ENCODE data around the gene CCDC192.

The CCDC192 gene

GRCh38 chr5:127810017-127810416 lies 106.8 kb downstream of the CCDC192 start:
- H3K36me3 ChIP-seq (ENCODE audit: low read length): no peaks in the 10 kb centered on the region
- H2AFZ ChIP-seq (ENCODE audit: low read depth, low read length, severe bottlenecking): no peak overlapping the region
- H3K9me2 ChIP-seq (replicated peaks; ENCODE audit: insufficient read depth, low read length): no peaks in the 10 kb centered on the region
- H3F3A ChIP-seq (ENCODE audit: insufficient read depth): no peaks in the 10 kb centered on the region
- H4K20me1 ChIP-seq (ENCODE audit: low read depth, low read length): no peaks in the 10 kb centered on the region
- H3K4me3 ChIP-seq (ENCODE audit: insufficient read depth, low read length, poor library complexity, severe bottlenecking): no peak overlapping the region
- no peak for TF ChIP-seq EZH2phosphoT487 (conservative IDR thresholded peaks at IDR 0.05; ENCODE audit: low read length)
- TF ChIP-seq, protein P1, sequence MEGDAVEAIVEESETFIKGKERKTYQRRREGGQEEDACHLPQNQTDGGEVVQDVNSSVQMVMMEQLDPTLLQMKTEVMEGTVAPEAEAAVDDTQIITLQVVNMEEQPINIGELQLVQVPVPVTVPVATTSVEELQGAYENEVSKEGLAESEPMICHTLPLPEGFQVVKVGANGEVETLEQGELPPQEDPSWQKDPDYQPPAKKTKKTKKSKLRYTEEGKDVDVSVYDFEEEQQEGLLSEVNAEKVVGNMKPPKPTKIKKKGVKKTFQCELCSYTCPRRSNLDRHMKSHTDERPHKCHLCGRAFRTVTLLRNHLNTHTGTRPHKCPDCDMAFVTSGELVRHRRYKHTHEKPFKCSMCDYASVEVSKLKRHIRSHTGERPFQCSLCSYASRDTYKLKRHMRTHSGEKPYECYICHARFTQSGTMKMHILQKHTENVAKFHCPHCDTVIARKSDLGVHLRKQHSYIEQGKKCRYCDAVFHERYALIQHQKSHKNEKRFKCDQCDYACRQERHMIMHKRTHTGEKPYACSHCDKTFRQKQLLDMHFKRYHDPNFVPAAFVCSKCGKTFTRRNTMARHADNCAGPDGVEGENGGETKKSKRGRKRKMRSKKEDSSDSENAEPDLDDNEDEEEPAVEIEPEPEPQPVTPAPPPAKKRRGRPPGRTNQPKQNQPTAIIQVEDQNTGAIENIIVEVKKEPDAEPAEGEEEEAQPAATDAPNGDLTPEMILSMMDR (IDR thresholded peaks at IDR 0.05; ENCODE audit: insufficient read depth, low read length, poor library complexity, severe bottlenecking): no peak
- no peak overlapping the region for H3K9ac ChIP-seq (ENCODE audit: low read length)
- no peaks in the 10 kb centered on the region for H3K79me2 ChIP-seq (ENCODE audit: insufficient read depth, low read length)
- no peaks in the 10 kb centered on the region for H3K9me3 ChIP-seq (ENCODE audit: insufficient read depth, low read length)
- no peaks in the 10 kb centered on the region for H3K27me3 ChIP-seq (ENCODE audit: low read length)
- no peak overlapping the region for H3K4me2 ChIP-seq (ENCODE audit: low read depth, low read length, poor library complexity, severe bottlenecking)
- no peak overlapping the region for H3K27ac ChIP-seq (ENCODE audit: low read depth, low read length)

DNA sequence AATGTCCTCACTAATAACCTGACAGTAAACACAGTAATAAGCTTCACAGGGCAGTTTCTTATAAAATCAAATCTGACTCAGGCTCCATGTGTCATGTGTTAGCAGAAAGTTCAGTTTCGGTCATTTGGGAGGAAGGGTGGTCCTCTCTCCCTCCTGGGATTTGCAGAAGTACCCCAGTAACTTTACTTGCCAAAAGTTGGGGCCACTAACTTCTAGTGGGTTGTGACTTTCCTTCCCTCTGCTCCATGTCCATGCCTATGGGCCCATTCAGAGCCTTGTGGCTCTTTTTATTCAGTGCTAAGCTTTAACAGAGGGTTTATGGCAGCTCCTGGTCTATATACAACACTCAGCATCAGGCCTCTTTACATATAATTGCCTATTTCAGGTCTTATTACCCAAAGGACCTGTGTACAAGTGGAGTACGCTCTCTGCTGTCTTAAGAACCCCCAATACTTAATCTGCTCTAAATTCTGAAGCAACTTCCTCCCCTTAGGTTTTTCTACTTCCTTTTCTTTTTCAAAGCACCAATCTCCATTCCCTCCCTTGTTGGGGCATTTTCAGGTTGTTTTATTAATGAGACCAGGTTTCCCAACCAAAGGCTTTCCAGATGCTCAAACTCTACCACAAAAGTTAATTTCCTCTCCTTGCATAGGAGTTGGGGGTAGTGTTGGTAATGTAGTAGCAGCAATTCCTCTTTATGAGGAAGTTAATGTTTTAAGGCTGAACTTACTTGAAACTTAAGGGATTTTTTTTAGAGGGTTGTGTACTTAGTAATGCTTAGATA lies 107.7 kb downstream of the CCDC192 start:
- Histone ChIP-seq H4K20me1 (ENCODE audit: low read depth, low read length) (no peaks in the 10 kb centered on the region), H3K36me3 (ENCODE audit: low read length) (no peaks in the 10 kb centered on the region), H3K27ac (ENCODE audit: low read depth, low read length) (no peak overlapping the region), H3K9ac (ENCODE audit: low read length) (no peak overlapping the region), H3K9me2 (replicated peaks; ENCODE audit: insufficient read depth, low read length) (no peaks in the 10 kb centered on the region), H2AFZ (ENCODE audit: low read depth, low read length, severe bottlenecking) (no peak overlapping the region), H3K9me3 (ENCODE audit: insufficient read depth, low read length) (no peaks in the 10 kb centered on the region), H3K4me3 (ENCODE audit: insufficient read depth, low read length, poor library complexity, severe bottlenecking) (no peak overlapping the region), H3K27me3 (ENCODE audit: low read length) (no peaks in the 10 kb centered on the region), H3K4me2 (ENCODE audit: low read depth, low read length, poor library complexity, severe bottlenecking) (no peak overlapping the region), H3F3A (ENCODE audit: insufficient read depth) (no peaks in the 10 kb centered on the region), H3K79me2 (ENCODE audit: insufficient read depth, low read length) (no peaks in the 10 kb centered on the region)
- TF ChIP-seq EZH2phosphoT487 (conservative IDR thresholded peaks at IDR 0.05; ENCODE audit: low read length): no peak
- TF ChIP-seq, protein P1 (IDR thresholded peaks at IDR 0.05; ENCODE audit: insufficient read depth, low read length, poor library complexity, severe bottlenecking): no peak

DNA sequence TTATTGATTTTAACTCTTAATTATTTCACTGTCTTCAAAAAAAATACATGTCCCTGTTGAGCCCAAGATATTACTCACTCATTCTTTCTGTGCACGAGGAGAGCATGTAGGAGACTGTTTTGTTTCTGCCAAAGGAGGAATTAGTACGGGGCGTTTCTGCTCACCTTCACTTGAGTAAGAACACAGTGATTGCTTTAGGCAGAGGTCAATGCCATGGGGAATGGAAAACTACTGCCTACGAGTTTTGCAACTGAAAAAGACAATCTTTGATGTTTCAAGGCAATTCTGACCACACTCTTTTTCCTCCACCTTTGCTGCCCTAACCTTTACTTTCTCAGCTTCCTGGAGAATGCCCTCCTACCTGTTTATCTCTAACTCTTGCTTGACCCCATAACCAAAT lies 109.4 kb downstream of the CCDC192 start:
- TF ChIP-seq, protein P1 (IDR thresholded peaks at IDR 0.05; ENCODE audit: insufficient read depth, low read length, poor library complexity, severe bottlenecking): no peak
- TF ChIP-seq EZH2phosphoT487 (conservative IDR thresholded peaks at IDR 0.05; ENCODE audit: low read length): no peak
- Histone ChIP-seq H3F3A (ENCODE audit: insufficient read depth) (no peaks in the 10 kb centered on the region), H3K27me3 (ENCODE audit: low read length) (no peaks in the 10 kb centered on the region), H3K4me3 (ENCODE audit: insufficient read depth, low read length, poor library complexity, severe bottlenecking) (no peak overlapping the region), H3K36me3 (ENCODE audit: low read length) (no peaks in the 10 kb centered on the region), H3K4me2 (ENCODE audit: low read depth, low read length, poor library complexity, severe bottlenecking) (no peak overlapping the region), H3K79me2 (ENCODE audit: insufficient read depth, low read length) (no peaks in the 10 kb centered on the region), H4K20me1 (ENCODE audit: low read depth, low read length) (no peaks in the 10 kb centered on the region), H3K9me2 (replicated peaks; ENCODE audit: insufficient read depth, low read length) (no peaks in the 10 kb centered on the region), H2AFZ (ENCODE audit: low read depth, low read length, severe bottlenecking) (no peak overlapping the region), H3K27ac (ENCODE audit: low read depth, low read length) (no peak overlapping the region), H3K9me3 (ENCODE audit: insufficient read depth, low read length) (no peaks in the 10 kb centered on the region), H3K9ac (ENCODE audit: low read length) (no peak overlapping the region)

Data from SU-DHL-6 (cell line).